ENCODE data around the gene TBC1D12.

- TF ChIP-seq CTCF (IDR thresholded peaks at IDR 0.05; ENCODE audit: insufficient read depth, low read length, poor library complexity, severe bottlenecking): no peak
- no peak for TF ChIP-seq EZH2phosphoT487 (conservative IDR thresholded peaks at IDR 0.05; ENCODE audit: low read length)
Observed at GRCh38 chr10:94409021-94409657, 6.8 kb downstream of the TBC1D12 start.

Data from SU-DHL-6 (cell line).